ENCODE data around the gene TM4SF1. TPM values are rescaled to one million over a fixed set of nuclear protein-coding genes. Genes with fewer than 3 reads are reported as not detected.

TM4SF1 gene
- polyA plus RNA-seq, 3 donors: 73.9 to 379 (median 131) TPM

DNA sequence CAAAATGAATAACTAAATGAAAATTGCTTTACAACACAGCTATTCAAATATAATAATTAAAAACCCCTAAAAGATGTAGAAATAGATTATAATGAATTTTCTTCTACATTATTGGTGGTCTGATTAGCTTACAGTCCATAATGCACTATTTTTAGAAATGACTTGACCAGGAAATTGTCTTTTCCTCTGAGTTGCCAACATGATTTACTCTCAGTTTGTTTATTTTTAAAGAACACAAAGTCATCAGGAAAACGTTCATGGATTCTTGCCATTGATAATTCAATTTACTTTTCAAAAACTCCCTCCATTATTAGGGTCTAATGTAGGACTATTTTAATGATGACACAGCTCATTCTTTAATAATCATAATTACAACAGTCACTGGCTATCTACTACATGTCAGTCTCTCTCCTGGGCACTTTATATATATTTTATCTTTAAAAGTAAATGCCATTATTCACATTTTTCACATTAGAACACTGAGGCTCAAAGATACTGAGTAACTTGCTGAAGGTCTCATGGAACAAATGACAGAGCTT lies 45.2 kb downstream of the TM4SF1 start:
- H3K27ac ChIP-seq (ENCODE audit: low read depth, low read length): no peak overlapping the region
- WGBS, 3 donors: 7 to 13% (median 11%) methylated on average over 1 of the region's 1 CpG

DNA sequence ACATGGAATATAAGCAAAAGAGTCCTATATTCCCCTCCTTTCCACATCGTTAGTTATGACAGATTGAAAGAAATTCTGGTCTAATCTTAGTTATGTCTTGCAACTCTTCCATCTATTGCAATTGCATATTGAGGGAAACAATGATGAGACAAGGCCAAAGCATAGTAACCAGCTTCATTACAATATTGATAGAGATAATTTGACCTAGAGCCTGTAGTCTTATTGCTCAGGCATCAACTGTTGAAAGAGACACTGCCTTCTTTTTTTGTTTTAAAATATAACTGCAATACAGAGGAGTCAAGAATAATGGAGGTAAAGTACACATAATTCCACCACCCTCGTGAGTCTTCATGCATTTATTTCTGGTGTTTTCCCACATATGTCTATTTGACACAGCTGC lies 46.1 kb downstream of the TM4SF1 start:
- WGBS, 3 donors: 74 to 81% (median 77%) methylated on average over 2 of the region's 2 CpGs
- no peak overlapping the region for H3K27ac ChIP-seq (ENCODE audit: low read depth, low read length)

DNA sequence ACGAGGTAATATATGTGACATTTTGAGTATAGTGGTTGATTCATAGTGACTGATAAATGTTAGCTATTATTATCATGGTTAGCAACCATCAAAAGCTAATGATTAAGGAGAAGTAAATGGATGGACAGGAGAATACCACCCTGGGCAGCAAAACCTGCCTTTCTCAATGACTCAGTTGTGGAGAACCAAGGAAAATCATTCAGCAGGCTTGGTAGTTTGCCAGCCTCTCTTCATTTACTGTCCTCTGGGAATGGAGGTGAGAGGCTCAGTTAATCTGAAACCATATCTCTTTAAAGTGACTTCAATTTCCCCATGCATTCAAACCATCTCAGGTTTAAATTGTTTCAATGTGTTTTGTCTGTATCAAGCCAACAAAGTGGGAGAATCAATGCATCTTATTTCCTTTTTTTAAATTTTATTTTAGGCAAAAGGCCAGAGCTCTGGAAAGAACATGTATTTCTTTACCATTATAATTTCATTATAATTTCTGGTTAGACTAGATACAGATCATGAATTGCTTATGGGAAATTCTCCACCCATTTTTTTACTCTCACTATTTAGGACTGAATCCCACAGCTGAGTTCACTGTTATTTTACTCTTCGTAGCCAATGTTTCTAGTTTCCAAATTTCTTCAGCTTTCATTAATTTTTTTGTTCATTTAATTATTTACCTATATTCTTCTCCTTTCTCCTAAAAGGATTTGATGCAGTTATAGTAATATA lies 46.7 kb downstream of the TM4SF1 start:
- 84 to 87% (median 85%) methylated on average over 2 of the region's 2 CpGs for WGBS, 3 donors
- no peak overlapping the region for H3K27ac ChIP-seq (ENCODE audit: low read depth, low read length)

DNA sequence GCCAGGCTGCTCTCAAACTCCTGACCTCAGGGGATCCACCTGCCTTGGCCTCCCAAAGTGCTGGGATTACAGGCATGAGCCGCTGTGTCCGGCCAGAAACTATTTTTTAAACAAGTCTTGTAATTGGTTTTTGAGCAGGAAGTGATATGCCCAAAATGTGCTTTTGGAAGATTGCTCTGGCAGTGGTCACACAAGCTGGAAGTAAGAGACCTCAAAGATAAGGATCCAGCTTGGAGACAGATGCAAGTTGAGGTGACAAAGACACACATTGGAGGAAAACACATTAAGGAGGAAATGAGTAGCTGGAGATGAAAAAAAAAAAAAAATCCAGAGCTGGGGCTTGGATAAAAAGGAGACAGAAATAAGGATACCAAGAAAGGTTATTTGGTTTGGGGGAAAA lies 50.3 kb downstream of the TM4SF1 start:
- 73 to 90% (median 77%) methylated on average over 2 of the region's 2 CpGs for WGBS, 3 donors
- H3K27ac ChIP-seq (ENCODE audit: low read depth, low read length): no peak overlapping the region

DNA sequence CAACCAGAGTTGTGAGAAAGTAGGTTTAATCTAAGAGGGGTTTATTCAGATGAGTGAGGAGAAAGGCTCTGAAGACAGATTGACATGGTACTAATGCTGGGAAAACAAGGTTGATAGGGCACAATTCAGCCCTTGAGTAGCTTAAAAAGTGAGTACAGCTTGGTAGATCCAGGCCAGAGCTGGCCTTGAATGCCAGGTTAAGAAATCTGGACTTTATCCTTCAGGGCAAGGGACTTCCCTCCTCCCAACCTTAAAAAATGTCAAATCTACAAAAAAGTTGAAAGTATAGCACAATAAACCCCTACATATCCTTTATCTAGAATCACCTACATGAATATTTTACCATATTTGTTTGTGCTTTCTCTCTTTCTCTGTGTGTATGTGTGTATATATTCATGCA lies 51.9 kb downstream of the TM4SF1 start:
- H3K27ac ChIP-seq (ENCODE audit: low read depth, low read length): no peak overlapping the region

DNA sequence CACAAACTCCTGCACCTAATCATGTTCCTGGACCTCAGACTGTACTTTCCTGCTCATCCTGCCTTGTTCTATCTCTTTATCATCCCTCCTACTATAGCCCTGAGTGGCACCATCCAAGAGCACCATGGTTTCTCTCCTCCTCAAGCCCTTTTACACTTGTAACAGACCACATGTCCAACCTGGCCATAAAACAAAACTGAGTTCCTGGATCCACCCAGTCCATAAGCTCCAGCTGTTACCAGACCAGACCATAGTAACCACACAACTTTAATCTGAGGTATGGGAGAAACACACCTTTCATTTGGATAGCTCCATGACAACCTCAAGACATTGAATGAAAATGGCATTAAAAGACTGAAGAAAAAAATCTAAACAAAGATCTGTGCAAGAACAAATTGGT lies 53.1 kb downstream of the TM4SF1 start:
- H3K27ac ChIP-seq (ENCODE audit: low read depth, low read length): no peak overlapping the region

DNA sequence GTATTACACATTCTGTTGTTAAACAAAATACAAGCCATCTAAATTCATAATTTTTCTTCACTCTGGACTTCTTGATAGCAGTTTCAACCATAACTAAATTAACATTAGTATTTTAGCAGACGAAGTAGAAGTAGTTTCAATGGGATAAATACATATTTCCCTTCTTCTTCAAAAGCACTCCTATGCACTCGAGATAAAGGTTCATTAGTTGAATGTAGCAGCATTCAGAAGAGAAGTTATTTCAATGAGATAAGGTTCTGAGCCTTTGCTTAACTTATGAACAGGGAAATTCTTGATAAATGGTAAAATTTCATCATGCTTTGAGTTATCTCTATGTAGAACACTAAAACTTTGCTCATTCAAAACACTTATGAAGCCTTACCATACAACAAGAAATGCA lies 55.8 kb downstream of the TM4SF1 start:
- no peak overlapping the region for H3K27ac ChIP-seq (ENCODE audit: low read depth, low read length)
- WGBS, 3 donors: 87 to 94% (median 91%) methylated on average over 2 of the region's 2 CpGs

DNA sequence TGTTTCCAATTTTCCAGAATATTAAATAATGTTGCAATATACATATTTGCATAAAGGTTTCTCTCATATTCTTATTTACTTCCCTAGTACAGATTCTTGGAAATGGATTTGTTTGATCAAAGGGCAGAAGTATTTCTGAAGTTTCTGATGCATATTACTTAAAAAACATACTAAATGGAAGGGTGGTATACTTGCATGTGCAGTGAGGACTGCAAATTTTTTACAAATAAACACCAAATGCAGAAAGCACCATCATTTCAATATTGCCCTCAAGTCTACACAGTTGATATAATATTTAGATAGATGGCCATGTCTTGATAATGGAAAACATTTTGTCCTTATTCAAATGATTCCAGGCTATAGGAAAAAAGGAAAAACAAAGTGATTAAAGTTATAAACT lies 56.3 kb downstream of the TM4SF1 start:
- H3K27ac ChIP-seq (ENCODE audit: low read depth, low read length): no peak overlapping the region

DNA sequence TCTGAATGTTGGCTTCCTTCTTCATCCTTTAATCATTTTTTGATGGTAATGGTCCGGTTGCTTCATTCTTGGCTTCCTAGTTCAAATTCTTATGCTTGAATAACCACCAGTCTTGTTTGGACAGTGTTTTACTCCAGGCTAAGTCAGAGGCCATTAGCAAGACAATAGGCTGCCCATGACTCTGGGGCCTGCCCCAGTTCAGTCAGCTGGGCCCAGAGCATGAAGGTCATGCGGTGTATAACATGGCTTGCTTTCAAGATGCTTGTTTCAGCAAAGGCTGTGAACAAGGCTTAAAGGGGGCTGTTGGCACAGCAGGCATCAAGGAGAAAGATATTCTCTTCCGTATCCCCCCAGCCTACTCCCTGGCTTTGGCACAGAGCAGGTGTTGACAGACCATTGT lies 57.7 kb downstream of the TM4SF1 start:
- whole genome bisulfite sequencing, 3 donors: 87 to 94% (median 87%) methylated on average over 3 of the region's 3 CpGs
- H3K27ac ChIP-seq (ENCODE audit: low read depth, low read length): no peak overlapping the region

Other genes with a start within 250 kb of the TM4SF1 start
- 1 to 10 TPM; 6.3 to 9.1 (median 6.4) TPM for gene HPS3, start 248.0 kb downstream of the TM4SF1 start, polyA plus RNA-seq
- 10 to 100 TPM in 1 of 3 donors, 1 to 10 TPM in 2; 2.5 to 11.6 (median 5.2) TPM for gene CP, start 155.8 kb downstream of the TM4SF1 start, polyA plus RNA-seq
- 10 to 100 TPM in 1 of 3 donors, 1 to 10 TPM in 2; 4.2 to 25.1 (median 5.4) TPM for gene TM4SF18, start 44.0 kb downstream of the TM4SF1 start, polyA plus RNA-seq
- 10 to 100 TPM in 1 of 3 donors, 1 to 10 TPM in 1, under 1 TPM in 1; 0.34 to 87.6 (median 2.5) TPM for gene TM4SF4, start 97.0 kb upstream of the TM4SF1 start, polyA plus RNA-seq

All from adipose tissue (tissue), 3 donors.